Measurements from ENCODE around the gene SULT4A1.
A peak's percentile ranks its signal among the peaks of the same experiment; 100 is the strongest.

SULT4A1 gene

DNA sequence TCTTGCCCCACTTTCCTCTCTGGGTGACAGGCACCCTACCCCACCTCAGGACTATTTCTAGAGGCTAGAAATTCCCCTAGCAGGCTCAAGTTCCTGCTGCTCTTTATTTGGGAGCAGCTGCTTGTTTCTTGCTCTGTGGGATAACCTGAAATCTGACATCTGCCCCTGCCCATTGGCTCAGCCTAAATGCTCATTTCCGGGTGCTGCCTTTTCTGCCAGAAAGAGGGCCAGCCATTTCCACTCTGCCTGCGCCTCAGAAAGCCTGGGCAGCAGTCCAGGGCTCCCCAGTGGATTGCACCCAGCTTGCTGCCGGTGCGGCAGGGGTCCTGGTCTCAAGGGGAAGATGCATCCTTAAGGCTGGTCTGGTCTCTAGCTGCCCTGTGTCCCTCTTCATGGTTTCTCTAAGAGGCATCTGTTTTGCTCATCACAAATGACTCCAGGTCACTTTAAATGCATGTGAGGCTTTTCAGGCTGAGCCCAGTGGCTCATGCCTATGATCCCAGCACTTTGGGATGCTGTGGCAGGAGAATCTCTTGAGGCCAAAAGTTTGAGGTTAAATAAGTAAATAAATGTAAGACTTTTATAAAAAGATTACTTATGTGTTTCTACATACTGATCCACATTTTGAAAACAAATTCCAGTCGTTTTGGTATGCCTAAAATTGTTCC lies 39.8 kb upstream of the SULT4A1 start:
- TF ChIP-seq, protein P1, sequence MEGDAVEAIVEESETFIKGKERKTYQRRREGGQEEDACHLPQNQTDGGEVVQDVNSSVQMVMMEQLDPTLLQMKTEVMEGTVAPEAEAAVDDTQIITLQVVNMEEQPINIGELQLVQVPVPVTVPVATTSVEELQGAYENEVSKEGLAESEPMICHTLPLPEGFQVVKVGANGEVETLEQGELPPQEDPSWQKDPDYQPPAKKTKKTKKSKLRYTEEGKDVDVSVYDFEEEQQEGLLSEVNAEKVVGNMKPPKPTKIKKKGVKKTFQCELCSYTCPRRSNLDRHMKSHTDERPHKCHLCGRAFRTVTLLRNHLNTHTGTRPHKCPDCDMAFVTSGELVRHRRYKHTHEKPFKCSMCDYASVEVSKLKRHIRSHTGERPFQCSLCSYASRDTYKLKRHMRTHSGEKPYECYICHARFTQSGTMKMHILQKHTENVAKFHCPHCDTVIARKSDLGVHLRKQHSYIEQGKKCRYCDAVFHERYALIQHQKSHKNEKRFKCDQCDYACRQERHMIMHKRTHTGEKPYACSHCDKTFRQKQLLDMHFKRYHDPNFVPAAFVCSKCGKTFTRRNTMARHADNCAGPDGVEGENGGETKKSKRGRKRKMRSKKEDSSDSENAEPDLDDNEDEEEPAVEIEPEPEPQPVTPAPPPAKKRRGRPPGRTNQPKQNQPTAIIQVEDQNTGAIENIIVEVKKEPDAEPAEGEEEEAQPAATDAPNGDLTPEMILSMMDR (IDR thresholded peaks at IDR 0.05; ENCODE audit: low read depth, low read length, missing control alignments), result no peak
- peak; percentile 85 for DNase-seq (ENCODE audit: low read depth)
- in situ Hi-C loops (cut with HindIII; ENCODE audit: low sequenced_read_pairs), result no loop called here
- H3K4me3 ChIP-seq (ENCODE audit: low read depth, low read length), result no peak overlapping the region

DNA sequence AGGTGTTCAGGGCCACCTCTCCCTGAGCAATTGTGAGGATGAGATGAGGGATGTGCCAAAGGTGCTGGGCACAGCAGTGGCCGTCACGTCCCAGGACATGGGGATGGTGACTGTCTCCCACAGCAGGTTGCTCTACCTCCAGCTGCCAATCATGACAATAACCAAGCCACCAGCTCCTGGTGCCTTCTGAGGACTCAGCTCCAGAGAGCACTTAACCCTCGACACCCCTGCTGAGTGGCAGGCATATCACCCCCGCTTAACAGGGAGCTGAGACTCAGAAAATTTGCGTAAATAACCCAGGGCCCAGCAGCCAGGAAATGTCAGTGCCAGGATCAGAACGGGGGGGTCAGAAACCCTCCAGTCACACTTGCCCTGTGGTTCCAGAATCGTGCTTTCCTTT lies 37.9 kb upstream of the SULT4A1 start:
- TF ChIP-seq, protein P1 (IDR thresholded peaks at IDR 0.05; ENCODE audit: low read depth, low read length, missing control alignments), result no peak

DNA sequence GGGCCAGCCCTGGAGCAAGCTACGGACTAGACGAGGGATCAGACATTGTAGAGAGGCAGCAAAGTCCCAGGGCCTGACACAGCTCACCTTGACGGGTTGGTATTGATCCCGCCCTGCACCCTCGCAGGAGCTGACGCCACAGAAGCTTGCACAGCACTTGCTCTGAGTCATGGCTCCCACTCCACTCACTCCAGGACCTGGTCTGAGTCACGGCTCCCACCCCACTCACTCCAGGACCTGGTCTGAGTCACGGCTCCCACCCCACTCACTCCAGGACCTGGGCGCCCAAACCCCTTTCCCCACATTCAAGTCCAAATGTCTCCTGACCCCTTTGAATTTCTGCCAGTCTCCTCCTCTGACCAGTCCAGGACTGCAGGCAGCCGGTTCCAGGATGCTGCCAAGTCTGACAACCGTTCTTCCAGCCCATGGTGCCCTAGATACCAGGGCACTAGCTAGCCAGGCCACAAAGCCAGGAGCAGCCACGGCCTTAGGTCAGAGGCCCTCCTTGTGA lies 35.5 kb upstream of the SULT4A1 start:
- TF ChIP-seq, protein P1 (IDR thresholded peaks at IDR 0.05; ENCODE audit: low read depth, low read length, missing control alignments), result no peak

More for the DNA sequence above, 37.9 kb upstream of the SULT4A1 start:
- H3K4me3 ChIP-seq (ENCODE audit: low read depth, low read length), result no peak overlapping the region
- no peak for DNase-seq (ENCODE audit: low read depth)
- in situ Hi-C loops (cut with HindIII; ENCODE audit: low sequenced_read_pairs), result no loop called here

GRCh38 chr22:43895986-43896645 lies 33.8 kb upstream of the SULT4A1 start:
- no peak overlapping the region for H3K4me3 ChIP-seq (ENCODE audit: low read depth, low read length)
- TF ChIP-seq, protein P1 (IDR thresholded peaks at IDR 0.05; ENCODE audit: low read depth, low read length, missing control alignments), result no peak
- in situ Hi-C loops (cut with HindIII; ENCODE audit: low sequenced_read_pairs), result no loop called here
- no peak for DNase-seq (ENCODE audit: low read depth)

More for the DNA sequence above, 35.5 kb upstream of the SULT4A1 start:
- no peak overlapping the region for H3K4me3 ChIP-seq (ENCODE audit: low read depth, low read length)
- in situ Hi-C loops (cut with HindIII; ENCODE audit: low sequenced_read_pairs), result no loop called here
- DNase-seq (ENCODE audit: low read depth), result no peak

GRCh38 chr22:43894122-43894521 lies 31.8 kb upstream of the SULT4A1 start:
- no peak for DNase-seq (ENCODE audit: low read depth)
- no peak overlapping the region for H3K4me3 ChIP-seq (ENCODE audit: low read depth, low read length)
- in situ Hi-C loops (cut with HindIII; ENCODE audit: low sequenced_read_pairs), result no loop called here
- TF ChIP-seq, protein P1 (IDR thresholded peaks at IDR 0.05; ENCODE audit: low read depth, low read length, missing control alignments), result no peak

GRCh38 chr22:43893266-43893665 lies 31.0 kb upstream of the SULT4A1 start:
- TF ChIP-seq, protein P1 (IDR thresholded peaks at IDR 0.05; ENCODE audit: low read depth, low read length, missing control alignments), result no peak
- H3K4me3 ChIP-seq (ENCODE audit: low read depth, low read length), result no peak overlapping the region
- DNase-seq (ENCODE audit: low read depth), result no peak
- in situ Hi-C loops (cut with HindIII; ENCODE audit: low sequenced_read_pairs), result no loop called here

Data from astrocyte of the cerebellum (primary cell).